Raji (cell line): ENCODE data around the gene PPFIA1.

Experiments used
- POLR2A ChIP-seq: IDR thresholded peaks from 2 replicates; pipeline ENCODE4 v1.6.1; 2011; ENCODE audit warnings: low read depth, low read length, control low read depth; ENCODE audit not compliant: insufficient read depth

PPFIA1 gene

DNA sequence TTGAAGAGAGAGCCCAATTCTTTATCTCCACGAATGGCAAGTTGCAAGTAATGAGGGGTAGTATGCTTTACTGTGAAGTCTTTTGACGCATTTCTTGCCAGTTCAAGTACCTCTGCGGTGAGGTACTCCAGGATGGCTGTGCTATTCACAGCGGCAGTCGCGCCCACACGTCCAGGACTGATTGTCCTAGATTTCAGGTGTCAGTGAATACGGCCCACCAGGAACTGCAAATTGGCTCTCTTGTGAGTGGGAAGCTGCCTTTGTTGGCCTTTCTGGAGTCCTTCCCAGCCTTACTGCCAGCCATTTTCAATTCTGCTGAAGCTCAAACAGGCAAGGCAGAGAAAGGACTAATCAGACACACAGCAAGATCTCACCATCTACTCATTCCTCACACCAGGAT lies 8.5 kb downstream of the PPFIA1 start:
- TF ChIP-seq POLR2A = no peak

DNA sequence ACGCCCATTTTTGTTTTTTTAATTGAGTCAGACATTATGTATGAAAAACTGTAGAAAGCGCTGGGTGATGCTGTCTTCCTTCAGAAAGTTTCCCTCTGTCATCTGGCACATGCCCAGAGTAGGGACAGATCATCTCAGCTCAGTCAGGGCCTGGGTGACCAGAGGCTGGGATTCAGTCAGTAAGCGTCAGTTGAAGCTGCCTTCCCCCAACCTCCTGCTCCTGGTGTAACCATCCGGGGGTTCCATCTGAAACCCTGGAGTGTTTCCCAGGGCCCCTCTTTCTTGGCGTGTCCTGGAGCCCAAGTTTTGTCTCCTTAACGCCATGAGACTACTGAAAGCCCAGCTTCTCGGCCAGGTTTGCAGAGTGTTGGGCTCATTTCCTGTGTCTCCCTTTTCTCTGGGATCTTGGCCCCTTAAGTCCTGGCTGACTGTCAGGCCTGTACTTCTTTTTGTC lies 10.7 kb downstream of the PPFIA1 start:
- no peak for TF ChIP-seq POLR2A

DNA sequence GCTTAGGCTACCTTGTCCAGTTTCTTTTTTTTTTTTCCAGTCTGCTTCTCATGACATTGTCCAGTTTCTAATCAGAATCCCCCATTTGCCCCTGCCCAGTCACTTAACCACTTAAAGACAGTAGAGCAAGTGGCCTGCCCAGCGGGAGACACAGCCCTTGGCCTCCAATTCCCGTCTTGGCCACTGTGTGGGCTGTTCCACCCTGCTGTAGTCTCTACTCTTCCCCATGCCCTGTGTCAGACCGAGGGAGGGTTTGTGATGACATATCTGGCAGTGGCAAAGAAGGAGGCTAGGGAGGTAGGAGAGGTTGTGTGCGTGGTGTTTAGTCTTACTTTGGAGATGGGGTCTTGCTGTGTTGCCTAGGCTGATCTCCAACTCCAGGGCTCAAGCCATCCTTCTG lies 11.5 kb downstream of the PPFIA1 start:
- TF ChIP-seq POLR2A = no peak

DNA sequence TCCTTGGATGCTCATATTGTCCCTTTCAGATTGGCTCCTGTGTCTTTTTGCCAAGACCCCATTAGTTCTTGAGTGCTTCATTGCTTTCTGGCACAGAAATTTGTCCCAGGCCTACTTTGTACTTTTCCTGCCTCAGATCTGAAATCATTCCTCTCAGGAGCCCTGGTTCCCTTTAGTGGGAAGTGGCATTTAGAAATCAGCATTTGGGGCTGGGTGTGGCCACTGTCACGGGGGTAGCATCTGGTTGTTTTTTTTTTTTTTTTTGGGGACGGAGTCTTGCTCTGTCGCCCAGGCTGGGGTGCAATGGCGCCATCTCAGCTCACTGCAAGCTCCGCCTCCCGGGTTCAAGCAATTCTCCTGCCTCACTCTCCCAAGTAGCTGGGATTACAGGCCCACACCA lies 18.2 kb downstream of the PPFIA1 start:
- TF ChIP-seq POLR2A = no peak

DNA sequence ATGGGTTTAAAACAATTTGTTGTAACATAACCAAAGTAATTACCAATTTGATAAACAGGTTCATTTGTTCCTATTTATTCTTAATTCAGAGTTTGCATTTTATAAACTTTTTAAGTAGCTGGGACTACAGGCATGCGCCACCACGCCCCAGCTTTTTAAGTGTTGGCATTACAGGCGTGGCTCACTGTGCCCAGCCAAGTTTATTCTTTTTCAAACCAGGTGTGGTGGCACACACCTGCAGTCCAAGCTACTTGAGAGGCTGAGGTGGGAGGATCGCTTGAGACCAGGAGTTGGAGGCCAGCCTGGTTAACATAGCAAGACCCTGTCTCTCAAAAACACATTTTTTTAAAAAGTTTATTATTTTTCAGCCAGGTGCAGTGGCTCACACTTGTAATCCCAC lies 19.1 kb downstream of the PPFIA1 start:
- no peak for TF ChIP-seq POLR2A

DNA sequence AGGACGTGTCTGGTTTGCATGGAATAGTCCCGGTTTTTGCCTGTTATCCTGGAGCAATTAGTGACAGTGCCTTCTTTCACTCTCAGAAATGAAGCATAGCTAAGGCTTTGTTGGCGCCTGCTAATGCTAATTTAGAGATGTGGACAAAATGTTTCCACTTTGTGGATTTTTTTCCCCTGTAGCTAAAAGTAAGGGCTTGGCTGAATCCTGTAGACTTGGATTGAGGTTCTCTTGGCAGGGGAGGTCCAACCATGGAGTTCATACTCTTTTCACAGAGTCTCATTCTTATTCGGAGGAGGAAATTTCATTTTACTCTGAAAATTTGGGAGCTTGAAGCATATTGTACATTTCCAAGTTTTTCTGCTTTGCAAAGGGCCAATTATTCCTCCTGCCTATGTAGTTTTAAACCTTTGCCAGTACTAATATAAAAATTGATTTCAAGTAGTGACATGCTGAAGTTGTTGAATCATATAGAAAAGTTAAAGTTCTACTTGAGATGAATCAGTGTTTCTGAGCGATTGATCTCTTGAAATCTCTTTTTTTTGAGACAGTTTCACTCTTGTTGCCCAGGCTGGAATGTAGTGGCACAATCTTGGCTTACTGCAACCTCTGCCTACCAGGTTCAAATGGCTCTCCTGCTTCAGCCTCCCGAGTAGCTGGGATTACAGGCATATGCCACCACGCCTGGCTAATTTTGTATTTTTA lies 20.0 kb downstream of the PPFIA1 start:
- no peak for TF ChIP-seq POLR2A

DNA sequence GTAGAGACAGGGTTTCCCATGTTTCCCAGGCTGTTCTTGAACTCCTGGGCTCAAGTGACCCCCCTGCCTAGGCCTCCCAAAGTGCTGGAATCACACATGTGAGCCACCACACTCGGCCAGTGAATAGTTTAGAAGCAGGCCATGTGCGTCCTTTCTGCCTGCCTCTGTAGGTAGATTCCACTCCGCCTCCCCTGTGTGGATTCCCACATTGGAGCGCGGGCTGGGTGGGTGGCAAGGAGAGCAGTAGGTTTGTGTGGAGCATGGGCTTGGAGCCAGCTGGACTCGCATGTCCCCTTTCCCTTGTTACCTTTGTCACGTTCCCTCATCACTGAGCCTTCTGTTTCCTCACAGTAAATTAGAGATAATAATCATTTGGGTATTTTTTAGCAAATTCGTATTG lies 21.7 kb downstream of the PPFIA1 start:
- no peak for TF ChIP-seq POLR2A

DNA sequence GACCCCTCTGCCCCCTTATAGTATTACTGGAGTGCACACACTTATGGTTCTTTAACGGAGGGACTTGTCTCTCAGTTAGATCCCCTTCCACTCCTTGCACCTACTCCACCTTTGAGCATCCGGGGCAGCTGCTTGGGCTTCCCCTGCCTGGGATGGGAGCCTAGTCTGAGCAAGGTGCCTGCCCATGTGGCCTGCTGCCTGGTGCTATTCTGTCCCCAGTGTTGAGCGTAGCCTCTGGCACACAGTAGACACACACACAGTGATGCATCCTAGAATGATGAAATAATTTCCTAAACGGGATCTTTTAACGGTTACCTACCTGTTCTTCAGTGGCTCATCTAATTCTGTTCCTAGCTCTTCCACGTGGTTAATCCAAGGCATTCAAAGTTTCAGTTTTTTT lies 22.4 kb downstream of the PPFIA1 start:
- TF ChIP-seq POLR2A = no peak

DNA sequence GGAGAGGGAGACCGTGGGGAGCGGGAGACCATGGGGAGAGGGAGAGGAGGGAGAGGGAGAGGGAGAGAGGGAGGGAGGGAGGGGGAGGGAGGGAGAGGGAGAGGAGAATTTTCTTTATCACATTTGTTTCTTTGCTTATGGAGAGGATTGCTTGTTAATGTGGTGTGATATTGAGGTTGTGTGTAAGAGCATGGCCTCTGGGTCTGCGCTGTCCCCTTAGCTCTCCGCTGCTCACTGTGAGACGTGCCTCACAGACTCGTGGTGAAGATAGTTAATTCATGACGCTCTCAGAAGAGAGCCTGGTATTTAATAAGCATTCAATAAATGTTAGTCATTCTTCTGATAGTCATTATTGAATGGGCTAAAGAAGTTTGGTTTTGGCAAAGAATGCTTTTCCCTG lies 26.2 kb downstream of the PPFIA1 start:
- no peak for TF ChIP-seq POLR2A

DNA sequence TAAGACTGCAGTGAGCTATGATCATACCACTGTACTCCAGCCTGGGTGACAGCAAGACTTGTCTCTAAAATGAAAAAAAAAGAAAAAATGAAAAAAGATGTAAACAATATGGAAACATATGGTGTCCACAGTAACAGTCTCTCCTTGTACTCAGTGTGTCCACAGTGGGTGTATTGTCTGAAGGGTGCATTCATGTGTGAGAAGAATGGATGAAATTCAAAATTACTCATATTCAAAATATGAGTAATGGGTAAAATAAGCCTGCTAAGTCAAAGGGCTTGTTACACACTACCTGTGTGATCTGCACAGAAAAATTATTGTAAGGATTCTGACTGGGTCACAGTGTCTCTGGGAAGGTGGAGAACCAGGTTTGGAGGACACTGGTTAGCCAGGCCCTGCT lies 26.9 kb downstream of the PPFIA1 start:
- no peak for TF ChIP-seq POLR2A

DNA sequence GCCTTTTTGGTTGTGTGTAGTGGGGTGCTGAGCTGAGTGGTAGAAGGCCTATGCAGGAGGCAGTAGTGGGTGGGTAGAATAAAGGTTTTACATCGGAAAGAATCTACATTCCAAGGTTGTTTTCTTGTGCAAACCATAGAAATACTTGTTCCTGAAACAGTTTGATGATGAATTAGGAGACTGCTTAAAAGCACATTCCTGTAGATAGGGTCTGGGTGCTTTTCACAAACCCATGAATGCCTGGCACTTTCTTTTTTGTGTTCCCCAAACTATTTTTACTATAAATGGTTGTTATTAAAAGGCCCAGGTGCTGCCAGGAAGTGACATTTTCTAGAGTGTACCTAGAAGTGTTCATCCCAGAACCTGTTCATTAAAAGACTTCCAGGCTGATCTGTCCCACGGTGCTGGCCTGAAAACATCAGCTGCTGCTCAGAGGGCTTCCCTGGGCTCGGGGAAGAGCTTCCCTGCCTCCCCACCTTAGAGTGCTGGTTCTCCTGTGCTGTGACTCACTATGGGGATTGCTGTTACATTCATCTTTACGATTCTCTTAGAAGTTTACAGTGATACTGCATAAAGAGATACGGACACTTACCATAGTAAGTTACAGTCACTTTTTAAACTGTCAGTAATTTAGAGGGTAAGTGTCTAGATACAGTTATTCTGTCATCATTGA lies 27.9 kb downstream of the PPFIA1 start:
- no peak for TF ChIP-seq POLR2A

DNA sequence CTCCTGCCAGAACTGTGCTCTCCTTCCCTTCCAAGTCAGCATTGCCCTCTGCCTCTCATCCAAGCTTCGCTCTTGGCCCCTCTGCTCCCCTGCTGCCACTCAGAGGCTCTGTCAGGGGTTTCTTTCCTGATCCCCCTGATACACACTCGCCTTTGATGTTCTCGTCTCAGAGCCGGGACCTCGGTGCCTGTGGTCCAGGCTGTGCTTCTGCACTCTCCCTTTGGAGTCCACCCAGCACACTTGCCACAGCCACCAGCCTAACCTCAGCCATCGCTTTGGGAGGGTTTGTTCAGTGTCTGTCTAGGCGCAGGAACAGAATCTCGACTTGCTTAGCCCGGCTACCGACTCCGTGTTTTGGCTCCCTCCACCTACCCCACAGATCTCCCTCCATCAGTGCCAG lies 29.1 kb downstream of the PPFIA1 start:
- no peak for TF ChIP-seq POLR2A

DNA sequence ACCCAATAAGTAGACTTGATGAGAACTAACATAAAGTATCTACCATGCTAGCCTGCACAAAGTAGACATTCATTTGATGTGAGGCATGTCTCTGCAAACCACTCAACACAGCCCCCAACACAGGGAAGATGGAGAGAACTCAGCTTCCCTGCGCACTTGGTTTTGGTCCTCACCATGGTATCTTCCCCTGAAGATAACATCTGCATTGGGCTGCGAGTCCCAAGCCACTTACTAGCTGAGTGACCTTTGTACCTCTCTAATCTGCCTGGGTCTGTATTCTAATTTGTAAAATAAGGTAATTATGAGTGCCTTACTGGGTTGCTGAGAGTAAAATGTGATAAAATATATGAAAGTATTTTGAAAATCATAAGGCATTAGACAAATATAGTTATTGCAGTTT lies 30.7 kb downstream of the PPFIA1 start:
- no peak for TF ChIP-seq POLR2A

DNA sequence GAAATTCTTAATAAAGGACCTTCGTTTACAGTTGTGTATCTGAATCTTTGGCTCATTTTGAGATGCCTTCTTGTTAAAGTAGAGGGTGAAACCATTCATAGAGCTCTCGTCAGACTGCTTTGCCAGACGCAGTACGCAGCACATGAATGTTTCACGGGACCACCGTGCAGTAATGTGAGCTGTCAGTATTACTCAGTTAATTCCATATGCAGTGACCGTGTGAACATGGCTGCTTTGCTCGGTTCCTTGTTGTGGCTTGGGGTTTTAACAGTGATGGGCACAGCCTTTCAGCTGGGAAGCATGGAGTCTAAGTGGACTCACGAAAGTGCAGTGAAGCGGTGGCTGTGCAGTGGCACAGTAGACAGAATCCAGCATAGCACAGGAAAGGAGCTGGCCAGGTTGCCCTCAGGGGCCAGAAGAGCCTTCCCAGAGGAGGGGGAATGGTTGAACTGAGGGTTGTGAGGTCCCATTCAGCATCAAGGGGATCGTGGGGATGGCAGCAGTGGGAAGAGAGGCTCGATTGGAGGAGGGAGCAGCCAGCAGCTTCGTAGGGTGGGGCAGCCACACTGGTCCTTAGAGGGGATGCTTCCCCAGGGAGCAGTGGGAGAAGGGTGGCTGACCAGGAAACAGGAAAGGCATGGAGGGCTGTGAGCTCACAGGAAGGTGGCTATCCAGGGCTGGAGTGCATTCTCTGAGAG lies 31.4 kb downstream of the PPFIA1 start:
- TF ChIP-seq POLR2A = no peak

DNA sequence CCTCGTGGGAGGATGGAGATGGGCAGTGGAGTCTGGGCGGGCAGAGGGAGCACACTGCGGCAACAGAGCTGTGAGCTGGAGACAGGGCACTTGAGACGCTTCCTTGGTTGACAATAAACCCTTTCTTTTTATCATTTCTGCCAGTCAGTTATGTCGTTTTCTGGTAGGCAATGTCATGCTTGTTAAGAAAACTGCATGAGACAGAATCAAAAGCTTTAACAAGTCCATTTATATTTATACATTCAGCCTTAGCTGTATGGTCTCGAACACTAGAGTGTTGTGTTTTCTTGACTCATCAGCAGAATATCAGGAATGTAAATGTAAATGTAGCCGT lies 31.9 kb downstream of the PPFIA1 start:
- TF ChIP-seq POLR2A = no peak

DNA sequence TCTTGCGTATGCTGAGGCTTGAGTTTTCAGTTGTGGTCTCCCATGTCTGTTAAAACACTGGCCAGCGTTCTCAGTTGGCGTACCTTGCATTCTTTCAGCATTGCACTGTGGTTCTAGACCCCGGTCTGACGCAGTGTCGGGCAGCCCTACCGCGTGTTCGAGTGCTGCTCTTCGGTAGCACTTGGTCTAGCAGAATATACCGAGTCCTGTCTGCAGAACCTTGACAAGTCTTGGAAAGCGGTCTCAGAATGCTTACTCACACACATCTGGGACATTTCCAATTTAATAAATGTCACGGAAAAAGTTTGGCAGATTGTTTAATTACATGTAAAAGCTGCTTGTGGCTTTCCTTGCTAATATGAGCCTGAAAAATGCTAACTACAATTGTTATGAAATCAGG lies 32.6 kb downstream of the PPFIA1 start:
- no peak for TF ChIP-seq POLR2A
